Renal pelvis (tissue), 4 donors: Measurements from ENCODE around the gene NAB2. TPM values are rescaled to one million over a fixed set of nuclear protein-coding genes. Genes with fewer than 3 reads are reported as not detected.
A peak's percentile ranks its signal among the peaks of the same experiment; 100 is the strongest.
"Not testable (repeated sequence)": the region's sequence is repeated elsewhere in the genome, so short reads cannot be mapped to it uniquely, and the experiment has no call there.

Experiments
- DNase-seq: peaks from one replicate; pipeline ENCODE4 v3.0.0-alpha.2; 2013
- polyA plus RNA-seq, 3 donors: library from polyadenylated mRNA; unstranded; fragments of 120-200 nt; gene quantifications; one replicate each; pipeline ENCODE4 v1.2.1, GENCODE V29; 2013; ENCODE audit not compliant: insufficient read length in 3 of 3

Gene NAB2
- polyA plus RNA-seq, 3 donors, result 47.0 to 53.9 (median 53.8) TPM

DNA sequence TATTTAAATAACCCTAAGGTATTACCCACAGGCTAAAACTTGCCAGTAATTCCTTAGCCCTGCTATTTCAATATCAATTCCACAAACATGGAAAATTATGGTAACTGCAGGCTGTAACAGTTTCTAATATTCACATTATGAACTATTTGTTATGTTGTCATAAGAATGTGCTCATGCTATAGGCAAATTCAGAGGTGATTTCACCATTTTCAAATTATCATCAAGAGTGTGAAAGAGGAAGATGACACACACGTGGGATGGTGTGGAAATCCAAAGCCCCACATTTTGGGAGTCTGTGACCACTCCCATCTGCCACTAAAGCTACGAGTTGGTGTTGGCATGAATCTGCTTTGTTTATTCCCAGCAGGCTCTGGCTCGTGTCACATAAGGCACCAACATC, 33.1 kb upstream of the NAB2 start:
- DNase-seq, result no peak

- DNase-seq, result no peak
Measured at GRCh38 chr12:57057067-57057751, 31.7 kb upstream of the NAB2 start.

- DNase-seq, result no peak
Measured at GRCh38 chr12:57058454-57058853, 30.5 kb upstream of the NAB2 start.

- no peak for DNase-seq
Measured at GRCh38 chr12:57063991-57064685, 24.8 kb upstream of the NAB2 start.

DNA sequence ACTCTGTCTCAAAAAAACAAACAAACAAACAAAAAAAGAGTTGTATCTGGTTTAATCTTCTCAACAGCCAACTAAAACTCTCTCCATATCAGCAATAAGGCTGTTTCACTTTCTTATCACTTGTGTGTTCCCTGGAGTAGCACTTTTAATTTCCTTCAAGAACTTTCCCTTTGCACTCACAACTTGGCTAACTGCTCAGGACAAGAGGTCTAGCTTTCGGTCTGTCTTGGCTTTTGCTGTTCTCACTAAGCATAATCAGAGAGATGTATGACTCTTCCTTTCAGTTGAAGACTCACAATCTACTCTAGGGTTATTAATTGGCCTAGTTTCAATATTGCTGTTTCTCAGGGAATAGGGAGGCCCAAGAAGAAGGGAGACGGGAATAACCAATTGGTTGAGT, 22.7 kb upstream of the NAB2 start:
- DNase-seq, result no peak

DNA sequence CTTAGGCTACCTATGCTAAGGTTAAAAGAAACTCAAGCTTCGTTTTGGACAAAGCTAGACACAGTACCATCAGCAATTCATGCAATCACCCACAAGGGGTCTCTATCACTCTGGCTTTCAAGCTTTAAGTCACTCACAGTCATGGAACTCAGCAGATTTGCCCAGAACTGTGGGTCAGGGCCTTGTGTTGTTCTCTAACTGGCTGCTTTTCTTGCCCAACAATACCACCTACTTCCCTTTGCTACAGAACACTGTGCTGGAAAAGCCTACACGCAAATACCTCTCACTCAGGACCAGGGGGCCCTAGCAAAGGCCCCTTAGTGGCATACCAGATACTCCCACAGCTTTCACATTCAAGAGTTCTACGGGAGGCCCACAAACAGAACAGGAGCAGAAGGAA, 19.4 kb upstream of the NAB2 start:
- DNase-seq, result peak; percentile 78

DNA sequence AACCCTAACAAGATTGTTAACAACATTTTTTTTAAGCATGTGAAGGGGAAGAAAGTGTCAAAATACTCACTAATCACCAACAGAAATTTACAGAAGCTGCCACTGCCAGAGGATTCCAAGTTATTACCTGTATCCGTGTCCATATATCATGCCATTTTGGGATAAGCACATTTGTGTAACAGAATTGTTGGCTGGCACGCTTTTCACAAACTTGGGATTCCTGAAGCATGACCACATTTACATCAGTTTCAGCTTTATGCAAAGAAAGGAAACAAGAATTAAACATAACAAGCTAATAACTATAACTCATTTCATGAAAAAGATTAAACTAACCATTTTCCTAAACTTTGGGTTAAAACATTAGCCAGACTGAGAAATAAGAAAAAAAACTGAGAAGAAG, 16.3 kb upstream of the NAB2 start:
- no peak for DNase-seq

DNA sequence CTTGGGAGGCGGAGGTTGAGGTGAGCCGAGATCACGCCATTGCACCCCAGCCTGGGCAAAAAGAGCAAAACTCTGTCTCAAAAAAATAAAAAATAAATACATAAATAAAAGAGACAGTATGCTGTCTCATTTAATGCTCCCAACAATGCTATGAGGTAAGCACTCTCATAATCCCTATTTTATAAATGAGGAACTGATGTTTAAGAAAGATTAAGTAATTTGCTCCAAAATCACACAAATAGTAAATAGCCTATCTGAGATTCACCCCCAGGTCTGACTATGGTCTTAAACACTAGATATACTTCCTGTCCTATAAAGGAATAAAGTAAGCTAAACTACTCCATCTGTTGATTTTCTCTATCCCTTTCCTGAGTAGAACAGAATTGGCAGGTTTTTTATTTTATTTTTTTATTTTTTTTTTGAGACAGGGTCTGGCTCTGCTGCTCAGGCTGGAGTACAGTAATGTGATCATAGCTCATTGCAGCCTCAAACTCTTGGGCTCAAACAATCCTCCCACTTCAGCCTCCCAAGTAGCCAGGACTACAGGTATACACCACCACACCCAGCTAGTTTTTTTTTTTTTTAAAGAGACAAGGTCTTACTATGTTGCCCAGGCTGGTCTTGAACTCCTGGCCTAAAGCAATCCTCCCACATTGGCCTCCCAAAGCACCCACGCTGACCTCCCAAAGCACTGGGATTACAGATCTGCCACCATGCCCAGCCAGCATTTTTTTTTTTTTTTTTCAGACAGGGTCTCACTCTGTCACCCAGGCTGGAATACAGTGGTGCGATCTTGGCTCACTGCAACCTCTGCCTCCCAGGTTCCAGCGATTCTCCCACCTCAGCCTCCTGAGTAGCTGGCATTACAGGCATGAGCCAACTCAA, 15.1 kb upstream of the NAB2 start:
- not testable (repeated sequence) for DNase-seq

- DNase-seq, result peak; percentile 100
Measured at GRCh38 chr12:57078519-57079404, 10.2 kb upstream of the NAB2 start, which contains the start of gene NEMP1. NEMP1 (minus strand) TSS chr12:57078791; CDS start chr12:57078745, 46 bp downstream.

- no peak for DNase-seq
Measured at GRCh38 chr12:57079821-57080220, 9.1 kb upstream of the NAB2 start.

DNA sequence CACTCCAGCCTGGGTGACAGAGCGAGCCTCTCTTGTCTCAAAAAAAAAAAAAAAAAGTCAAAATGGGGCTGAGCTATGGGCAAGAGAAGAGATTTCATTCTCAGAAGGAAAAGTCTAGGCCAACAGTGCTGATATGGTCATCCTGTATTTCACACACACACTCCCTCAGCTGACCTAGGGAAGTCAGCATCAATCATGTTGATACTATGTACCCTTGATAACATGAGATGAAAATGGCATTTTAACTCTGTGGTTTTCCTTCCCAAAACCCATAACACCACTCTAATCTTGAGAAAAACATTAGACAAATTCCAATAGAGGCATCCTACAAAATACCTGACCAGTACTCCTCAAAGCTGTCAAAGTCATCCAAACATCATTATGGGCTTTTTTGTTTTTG, 8.1 kb upstream of the NAB2 start:
- DNase-seq, result no peak

- peak; percentile 84 for DNase-seq
Measured at GRCh38 chr12:57085999-57086492, 2.9 kb upstream of the NAB2 start.

DNA sequence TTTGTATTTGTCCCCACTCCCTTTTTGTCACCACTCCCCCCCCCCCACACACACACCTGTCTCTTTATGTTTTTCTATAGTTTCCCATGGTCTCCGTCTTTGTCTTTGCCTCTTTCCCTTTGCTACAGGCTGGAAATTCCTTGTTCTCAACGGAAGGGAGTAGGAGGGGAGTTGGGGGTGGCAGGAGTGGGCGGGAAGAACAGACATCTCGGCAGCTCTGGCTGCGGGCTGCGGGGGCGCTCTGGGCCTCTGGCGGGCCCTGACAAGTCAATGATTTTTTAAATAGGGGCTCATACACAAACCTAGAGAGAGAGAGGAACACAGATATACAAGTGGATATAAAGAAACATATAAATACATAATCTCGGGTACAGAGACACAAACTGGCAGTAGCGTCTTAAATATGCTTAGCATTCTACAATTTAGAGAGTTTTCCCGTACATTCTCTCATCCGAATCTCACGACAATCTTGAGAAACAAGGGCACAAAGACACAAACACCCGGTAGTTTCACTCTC, 2.4 kb upstream of the NAB2 start:
- peak; percentile 89 for DNase-seq

GRCh38 chr12:57087010-57087690, 1.8 kb upstream of the NAB2 start:
- DNase-seq, result peak; percentile 85

DNA sequence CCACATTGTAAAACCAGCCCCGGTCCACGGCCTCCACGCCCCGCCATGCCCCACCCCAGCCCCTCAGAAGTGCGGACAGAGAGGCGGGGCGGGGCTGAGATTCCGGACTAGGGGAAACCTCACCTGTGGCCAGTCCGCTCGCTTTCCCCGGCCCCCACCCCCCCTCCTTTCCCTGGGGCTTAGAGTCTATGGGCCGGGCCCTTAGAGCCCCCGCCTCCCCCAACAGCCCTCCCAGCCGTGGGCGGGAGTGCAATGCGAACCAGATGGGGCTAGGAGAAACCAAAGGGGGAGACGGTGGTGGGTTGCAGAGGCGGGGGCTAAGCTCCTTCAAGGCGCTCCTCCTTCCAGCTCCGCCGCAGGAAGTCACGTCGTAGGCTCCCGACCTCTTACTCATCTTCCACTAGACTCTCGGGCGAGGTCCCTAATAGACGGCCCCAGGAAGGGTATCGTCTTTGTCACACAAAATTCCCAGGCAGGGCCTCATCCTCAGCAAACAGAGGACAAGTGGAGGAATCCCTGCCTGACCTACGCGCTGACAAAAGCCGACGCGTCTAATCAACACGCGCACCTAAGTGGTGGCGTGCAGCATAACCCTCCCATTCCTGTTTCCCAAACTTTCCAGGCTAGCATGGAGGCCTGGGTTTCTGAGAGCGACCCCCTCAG, 1.1 kb upstream of the NAB2 start:
- peak; percentile 97 for DNase-seq

- DNase-seq, result peak; percentile 74
Measured at GRCh38 chr12:57089271-57090245, 644 bp downstream of the NAB2 start.

DNA sequence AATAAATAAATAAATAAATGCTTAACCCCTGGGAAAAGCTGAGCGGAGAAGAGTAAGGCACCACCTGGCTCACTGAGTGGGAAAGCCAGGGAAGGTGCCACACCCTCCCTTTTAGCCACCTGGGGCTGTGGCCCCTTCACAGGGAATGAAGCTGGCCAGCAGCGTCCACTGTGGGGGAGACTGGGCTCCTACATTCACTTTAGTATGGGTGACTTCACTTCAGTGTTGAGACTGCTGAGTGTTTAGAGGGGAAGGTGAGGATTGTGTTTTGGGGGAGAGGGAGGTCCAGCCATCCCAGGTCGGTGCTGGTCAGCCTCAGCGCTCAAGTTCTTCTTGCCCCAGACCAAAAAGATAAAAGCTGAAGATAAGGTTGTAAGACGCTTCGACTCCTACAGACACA, 1.6 kb downstream of the NAB2 start:
- no peak for DNase-seq

- DNase-seq, result no peak
Measured at GRCh38 chr12:57090924-57091637, 2.2 kb downstream of the NAB2 start.
